SH-SY5Y (cell line): ENCODE data around the gene PRPF39.

Experiments used
- GATA2 ChIP-seq: IDR thresholded peaks from 2 replicates; pipeline ENCODE4 v1.6.1; 2011; ENCODE audit warnings: mild to moderate bottlenecking, low read depth, low read length
- GATA3 ChIP-seq: IDR thresholded peaks from 2 replicates; pipeline ENCODE4 v1.6.1; 2011; ENCODE audit warnings: low read depth, mild to moderate bottlenecking, low read length, moderate library complexity

The PRPF39 gene

GRCh38 chr14:45118594-45118993, 34.7 kb downstream of the PRPF39 start:
- TF ChIP-seq GATA2 = no peak
- TF ChIP-seq GATA3 = no peak

- TF ChIP-seq GATA2 = no peak
- no peak for TF ChIP-seq GATA3
Observed at GRCh38 chr14:45120096-45120495, 36.2 kb downstream of the PRPF39 start.

GRCh38 chr14:45123271-45123670, 39.4 kb downstream of the PRPF39 start:
- no peak for TF ChIP-seq GATA2
- no peak for TF ChIP-seq GATA3

- TF ChIP-seq GATA2 (no peak), GATA3 (no peak)
Observed at GRCh38 chr14:45125754-45126153, 41.8 kb downstream of the PRPF39 start.

GRCh38 chr14:45128963-45129629, 45.2 kb downstream of the PRPF39 start:
- TF ChIP-seq GATA3 (no peak), GATA2 (no peak)

GRCh38 chr14:45133683-45134050, 49.8 kb downstream of the PRPF39 start:
- TF ChIP-seq GATA3 (no peak), GATA2 (no peak)

GRCh38 chr14:45134051-45134958, 50.4 kb downstream of the PRPF39 start, which contains the start of gene FKBP3:
Gene FKBP3 (minus strand): TSS chr14:45134481. CDS start chr14:45134456, 25 bp downstream.
- TF ChIP-seq GATA2 (no peak), GATA3 (no peak)

GRCh38 chr14:45135156-45135555, 51.2 kb downstream of the PRPF39 start:
- TF ChIP-seq GATA2 (no peak), GATA3 (no peak)

- TF ChIP-seq GATA2 (no peak), GATA3 (no peak)
Observed at GRCh38 chr14:45135659-45136395, 51.9 kb downstream of the PRPF39 start, which contains the start of gene FANCM. Gene FANCM (plus strand): TSS chr14:45135930. CDS start chr14:45136032, 102 bp downstream.

GRCh38 chr14:45136399-45136798, 52.5 kb downstream of the PRPF39 start:
- TF ChIP-seq GATA3 (no peak), GATA2 (no peak)

GRCh38 chr14:45140661-45141187, 56.8 kb downstream of the PRPF39 start:
- TF ChIP-seq GATA3 = no peak
- no peak for TF ChIP-seq GATA2

- no peak for TF ChIP-seq GATA2
- TF ChIP-seq GATA3 = no peak
Observed at GRCh38 chr14:45144658-45145057, 60.7 kb downstream of the PRPF39 start.

GRCh38 chr14:45145214-45145613, 61.3 kb downstream of the PRPF39 start:
- no peak for TF ChIP-seq GATA3
- TF ChIP-seq GATA2 = no peak

GRCh38 chr14:45149602-45150001, 65.7 kb downstream of the PRPF39 start:
- TF ChIP-seq GATA2 (no peak), GATA3 (no peak)
